ENCODE data around the gene STIMATE. TPM values are rescaled to one million over a fixed set of nuclear protein-coding genes. Genes with fewer than 3 reads are reported as not detected.

STIMATE gene
- total and polyA plus RNA-seq, 12 donors, result 15.4 to 42.8 (median 22.2) TPM

DNA sequence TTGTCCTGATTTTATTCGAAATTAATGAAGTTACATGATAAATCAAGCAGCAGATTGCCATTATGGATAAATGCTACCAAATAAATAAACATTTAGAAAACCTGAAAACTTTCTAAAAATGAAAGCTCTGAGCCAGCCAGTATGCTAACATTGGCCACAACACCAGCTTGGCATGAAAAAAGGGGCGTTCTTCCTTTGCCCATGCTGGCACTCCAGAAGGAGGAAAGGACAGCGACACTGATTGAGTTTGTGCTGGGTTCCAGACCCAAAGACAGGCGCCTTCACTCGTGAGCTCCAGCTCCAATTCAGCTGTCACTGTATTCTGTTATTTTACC lies 5.1 kb downstream of the STIMATE start:
- no peaks in the 10 kb centered on the region for H3K27me3 ChIP-seq

GRCh38 chr3:52891615-52892081 lies 5.7 kb downstream of the STIMATE start:
- Histone ChIP-seq H3K36me3 (replicated peaks in 1 of 2) (no peaks in the 10 kb centered on the region), H3K27ac (peak overlapping the region in 4 of 5 donors; percentile 11 to 78 (median 61)), H3K9me3 (replicated peaks in 1 of 3) (no peaks in the 10 kb centered on the region), H3K4me1 (replicated peaks in 1 of 2) (peaks cover 25 to 60% of the 10 kb centered on the region in 2 donors), H3K27me3 (no peaks in the 10 kb centered on the region), H3K4me3 (no peak overlapping the region)
- WGBS, 4 donors, result 61 to 69% (median 63%) methylated on average over 2 of the region's 2 CpGs
- intact Hi-C loops (cut with DNase I), result no loop called here
- peak in 3 of 7 donors; percentile 34 to 53 (median 40) for DNase-seq
- no peak for TF ChIP-seq POLR2A (IDR thresholded peaks at IDR 0.05)
- TF ChIP-seq, protein P1, sequence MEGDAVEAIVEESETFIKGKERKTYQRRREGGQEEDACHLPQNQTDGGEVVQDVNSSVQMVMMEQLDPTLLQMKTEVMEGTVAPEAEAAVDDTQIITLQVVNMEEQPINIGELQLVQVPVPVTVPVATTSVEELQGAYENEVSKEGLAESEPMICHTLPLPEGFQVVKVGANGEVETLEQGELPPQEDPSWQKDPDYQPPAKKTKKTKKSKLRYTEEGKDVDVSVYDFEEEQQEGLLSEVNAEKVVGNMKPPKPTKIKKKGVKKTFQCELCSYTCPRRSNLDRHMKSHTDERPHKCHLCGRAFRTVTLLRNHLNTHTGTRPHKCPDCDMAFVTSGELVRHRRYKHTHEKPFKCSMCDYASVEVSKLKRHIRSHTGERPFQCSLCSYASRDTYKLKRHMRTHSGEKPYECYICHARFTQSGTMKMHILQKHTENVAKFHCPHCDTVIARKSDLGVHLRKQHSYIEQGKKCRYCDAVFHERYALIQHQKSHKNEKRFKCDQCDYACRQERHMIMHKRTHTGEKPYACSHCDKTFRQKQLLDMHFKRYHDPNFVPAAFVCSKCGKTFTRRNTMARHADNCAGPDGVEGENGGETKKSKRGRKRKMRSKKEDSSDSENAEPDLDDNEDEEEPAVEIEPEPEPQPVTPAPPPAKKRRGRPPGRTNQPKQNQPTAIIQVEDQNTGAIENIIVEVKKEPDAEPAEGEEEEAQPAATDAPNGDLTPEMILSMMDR (IDR thresholded peaks at IDR 0.05), result no peak

More for the DNA sequence above, 5.1 kb downstream of the STIMATE start:
- DNase-seq, result no peak
- no peak for TF ChIP-seq POLR2A (IDR thresholded peaks at IDR 0.05)
- TF ChIP-seq, protein P1 (IDR thresholded peaks at IDR 0.05), result peak in 1 of 6 experiments; percentile 11
- no peaks in the 10 kb centered on the region for H3K36me3 ChIP-seq (replicated peaks in 1 of 2)
- intact Hi-C loops (cut with DNase I), result no loop called here
- WGBS, 4 donors, result 43 to 68% (median 66%) methylated on average over 5 of the region's 5 CpGs
- no peak overlapping the region for H3K4me3 ChIP-seq
- no peaks in the 10 kb centered on the region for H3K9me3 ChIP-seq (replicated peaks in 1 of 3)
- peak overlapping the region in 4 of 5 donors; percentile 28 to 78 (median 58) for H3K27ac ChIP-seq
- H3K4me1 ChIP-seq (replicated peaks in 1 of 2), result peaks cover 25 to 62% of the 10 kb centered on the region in 2 donors

GRCh38 chr3:52891164-52891563 lies 6.2 kb downstream of the STIMATE start:
- DNase-seq, result peak in 1 of 7 donors; percentile 46
- no peak for TF ChIP-seq POLR2A (IDR thresholded peaks at IDR 0.05)
- TF ChIP-seq, protein P1 (IDR thresholded peaks at IDR 0.05), result no peak
- H3K4me3 ChIP-seq, result no peak overlapping the region
- H3K4me1 ChIP-seq (replicated peaks in 1 of 2), result peaks cover 25 to 55% of the 10 kb centered on the region in 2 donors
- no peaks in the 10 kb centered on the region for H3K36me3 ChIP-seq (replicated peaks in 1 of 2)
- 61 to 76% (median 65%) methylated on average over 9 of the region's 9 CpGs for WGBS, 4 donors
- H3K27ac ChIP-seq, result peak overlapping the region in 4 of 5 donors; percentile 11 to 78 (median 48)
- no peaks in the 10 kb centered on the region for H3K27me3 ChIP-seq
- no peaks in the 10 kb centered on the region for H3K9me3 ChIP-seq (replicated peaks in 1 of 3)
- intact Hi-C loops (cut with DNase I), result no loop called here

GRCh38 chr3:52890735-52891134 lies 6.6 kb downstream of the STIMATE start:
- H3K4me1 ChIP-seq (replicated peaks in 1 of 2), result peaks cover 25 to 51% of the 10 kb centered on the region in 2 donors
- WGBS, 4 donors, result 60 to 81% (median 70%) methylated on average over 3 to 5 of the region's 5 CpGs
- intact Hi-C loops (cut with DNase I), result no loop called here
- TF ChIP-seq, protein P1 (IDR thresholded peaks at IDR 0.05), result no peak
- TF ChIP-seq POLR2A (IDR thresholded peaks at IDR 0.05), result no peak
- H3K36me3 ChIP-seq (replicated peaks in 1 of 2), result no peaks in the 10 kb centered on the region
- no peaks in the 10 kb centered on the region for H3K27me3 ChIP-seq
- H3K27ac ChIP-seq, result peak overlapping the region in 1 of 5 donors; percentile 33
- H3K9me3 ChIP-seq (replicated peaks in 1 of 3), result no peaks in the 10 kb centered on the region
- DNase-seq, result peak in 4 of 7 donors; percentile 34 to 64 (median 44)
- no peak overlapping the region for H3K4me3 ChIP-seq

Measured in adrenal gland (tissue), 12 donors.